ENCODE measurements around the gene HSD17B13.

DNA sequence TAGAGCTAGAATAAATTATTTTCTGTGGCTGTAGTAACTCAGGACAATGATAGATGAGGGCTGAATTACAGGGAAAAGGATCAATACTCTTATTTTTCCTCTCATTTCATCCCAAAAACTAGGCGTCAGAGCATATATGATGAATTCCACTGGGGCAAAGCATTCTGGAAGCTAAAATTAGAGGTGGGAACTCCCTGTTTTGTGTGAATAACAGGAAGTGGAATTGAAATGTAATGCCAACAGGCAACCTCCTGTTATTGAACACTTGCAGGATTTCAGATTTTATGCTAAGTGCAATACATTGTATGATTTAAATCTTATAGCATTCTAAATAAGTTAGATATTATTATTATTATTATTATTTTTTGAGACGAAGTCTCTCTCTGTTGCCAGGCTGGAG is 47.4 kb upstream of the HSD17B13 start:
- TF ChIP-seq, protein P1, sequence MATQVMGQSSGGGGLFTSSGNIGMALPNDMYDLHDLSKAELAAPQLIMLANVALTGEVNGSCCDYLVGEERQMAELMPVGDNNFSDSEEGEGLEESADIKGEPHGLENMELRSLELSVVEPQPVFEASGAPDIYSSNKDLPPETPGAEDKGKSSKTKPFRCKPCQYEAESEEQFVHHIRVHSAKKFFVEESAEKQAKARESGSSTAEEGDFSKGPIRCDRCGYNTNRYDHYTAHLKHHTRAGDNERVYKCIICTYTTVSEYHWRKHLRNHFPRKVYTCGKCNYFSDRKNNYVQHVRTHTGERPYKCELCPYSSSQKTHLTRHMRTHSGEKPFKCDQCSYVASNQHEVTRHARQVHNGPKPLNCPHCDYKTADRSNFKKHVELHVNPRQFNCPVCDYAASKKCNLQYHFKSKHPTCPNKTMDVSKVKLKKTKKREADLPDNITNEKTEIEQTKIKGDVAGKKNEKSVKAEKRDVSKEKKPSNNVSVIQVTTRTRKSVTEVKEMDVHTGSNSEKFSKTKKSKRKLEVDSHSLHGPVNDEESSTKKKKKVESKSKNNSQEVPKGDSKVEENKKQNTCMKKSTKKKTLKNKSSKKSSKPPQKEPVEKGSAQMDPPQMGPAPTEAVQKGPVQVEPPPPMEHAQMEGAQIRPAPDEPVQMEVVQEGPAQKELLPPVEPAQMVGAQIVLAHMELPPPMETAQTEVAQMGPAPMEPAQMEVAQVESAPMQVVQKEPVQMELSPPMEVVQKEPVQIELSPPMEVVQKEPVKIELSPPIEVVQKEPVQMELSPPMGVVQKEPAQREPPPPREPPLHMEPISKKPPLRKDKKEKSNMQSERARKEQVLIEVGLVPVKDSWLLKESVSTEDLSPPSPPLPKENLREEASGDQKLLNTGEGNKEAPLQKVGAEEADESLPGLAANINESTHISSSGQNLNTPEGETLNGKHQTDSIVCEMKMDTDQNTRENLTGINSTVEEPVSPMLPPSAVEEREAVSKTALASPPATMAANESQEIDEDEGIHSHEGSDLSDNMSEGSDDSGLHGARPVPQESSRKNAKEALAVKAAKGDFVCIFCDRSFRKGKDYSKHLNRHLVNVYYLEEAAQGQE (IDR thresholded peaks at IDR 0.05; ENCODE audit: insufficient read depth in 1 of 2, low read depth in 2 of 2, low read length in 2 of 2) = no peak
- TF ChIP-seq POLR2AphosphoS5 (IDR thresholded peaks at IDR 0.05; ENCODE audit: low read depth, low read length) = no peak
- TF ChIP-seq SIN3A (IDR thresholded peaks at IDR 0.05; ENCODE audit: borderline replicate concordance, insufficient read depth, low read length) = no peak

Measured in PFSK-1 (cell line).